ENCODE results near the gene RPTN. TPM values are rescaled to one million over a fixed set of nuclear protein-coding genes. Genes with fewer than 3 reads are reported as not detected.

The RPTN gene
- total RNA-seq, 1 experiment from 2014 or later = not detected

DNA sequence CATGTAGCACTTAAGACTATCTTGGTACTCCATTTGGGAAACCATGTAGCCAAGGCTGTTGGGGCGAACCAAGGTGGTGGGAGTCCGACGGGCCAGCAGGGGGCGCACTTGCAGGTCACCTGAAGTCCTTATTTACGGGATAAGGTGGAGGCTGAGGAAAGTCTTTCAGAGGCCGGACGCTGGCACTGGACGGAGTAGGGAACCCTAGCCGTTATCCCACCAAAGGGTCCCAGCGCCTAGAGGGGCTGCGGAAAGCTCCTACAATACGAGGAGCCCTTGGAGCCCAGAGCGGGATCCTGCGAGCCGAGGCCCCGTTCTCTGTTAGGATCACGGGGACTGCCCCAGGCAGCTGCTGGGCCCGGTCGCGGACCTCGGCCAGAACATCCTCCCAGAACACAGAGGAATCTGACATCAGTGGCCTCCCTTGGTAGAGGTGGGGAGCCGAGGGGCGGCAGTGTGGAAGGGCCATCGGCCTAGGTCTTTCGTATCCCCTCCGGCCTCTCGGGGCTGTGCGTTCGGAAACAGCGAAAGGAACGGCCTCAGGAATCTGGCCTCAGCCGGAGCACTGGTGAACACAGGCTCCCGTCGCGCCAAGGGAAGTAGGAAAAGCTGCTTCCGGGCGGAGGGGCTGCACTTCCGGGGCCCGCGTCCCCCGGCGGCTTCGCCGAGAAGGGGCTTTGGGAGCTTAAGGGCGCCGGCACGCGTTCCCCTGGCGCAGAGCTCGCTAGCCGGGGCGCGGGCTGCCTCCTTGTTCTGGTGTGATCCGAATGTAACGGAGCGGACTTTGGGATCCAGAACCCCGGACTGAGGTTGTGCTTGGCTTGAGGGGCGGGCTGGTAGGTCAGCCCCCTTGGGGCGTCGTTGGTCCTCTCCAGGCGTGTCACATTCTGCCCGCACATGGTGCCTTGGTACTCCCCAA lies 29.9 kb upstream of the RPTN start:
- H2BK5ac ChIP-seq (ENCODE audit: insufficient read length, low read length) = no peak overlapping the region
- no peak overlapping the region for H3K23ac ChIP-seq (ENCODE audit: insufficient read length, low read depth, low read length)
- no peaks in the 10 kb centered on the region for H3K79me2 ChIP-seq (ENCODE audit: insufficient read depth, low read length)
- Mint-ChIP-seq H3K27ac (no peak overlapping the region), H3K36me3 (ENCODE audit: insufficient read depth in 1 of 3, low read depth in 3 of 3) (peaks cover 0 to 3% (median 0%) of the 10 kb centered on the region in 3 experiments; a peak in 3 of 7 replicates), H3K4me3 (no peak overlapping the region), H3K9me3 (peaks cover 63 to 85% of the 10 kb centered on the region in 2 experiments), H3K27me3 (ENCODE audit: low read depth) (no peaks in the 10 kb centered on the region), H3K4me1 (no peaks in the 10 kb centered on the region)
- H3K9me3 ChIP-seq (ENCODE audit: control insufficient read depth, low read depth, low read length) = peaks cover 40% of the 10 kb centered on the region
- H2BK120ac ChIP-seq (ENCODE audit: low read depth, low read length, poor library complexity, severe bottlenecking) = no peak overlapping the region
- no peak overlapping the region for H2AK5ac ChIP-seq (ENCODE audit: insufficient read length, low read length)
- no peak overlapping the region for H3K4me2 ChIP-seq (ENCODE audit: insufficient read depth, insufficient read length, low read length)
- no peaks in the 10 kb centered on the region for H3K79me1 ChIP-seq (ENCODE audit: insufficient read depth, low read depth, low read length, poor library complexity, severe bottlenecking)
- peak; percentile 70 for DNase-seq
- no CpG with 5 or more reads among the region's 62 CpGs for whole genome bisulfite sequencing (ENCODE audit: extremely low coverage, insufficient read length, low lambda C conversion rate)
- no peak overlapping the region for H4K5ac ChIP-seq (ENCODE audit: insufficient read length, low read depth, low read length)
- no peaks in the 10 kb centered on the region for H3K27me3 ChIP-seq (ENCODE audit: insufficient read depth, low read length)
- H2AFZ ChIP-seq (ENCODE audit: low read length) = no peak overlapping the region
- H4K8ac ChIP-seq (replicated peaks; ENCODE audit: insufficient read length, low read depth, low read length) = no peak overlapping the region
- H3K4me1 ChIP-seq (ENCODE audit: insufficient read depth, low read length) = no peaks in the 10 kb centered on the region
- H3K56ac ChIP-seq (ENCODE audit: insufficient read length, low read depth, low read length) = no peak overlapping the region
- H3K18ac ChIP-seq (ENCODE audit: insufficient read length, low read depth, low read length) = no peak overlapping the region
- H3K4ac ChIP-seq (ENCODE audit: low read depth, low read length) = no peak overlapping the region
- H4K20me1 ChIP-seq (ENCODE audit: control insufficient read depth, insufficient read depth, insufficient read length) = no peaks in the 10 kb centered on the region
- no peak overlapping the region for H4K91ac ChIP-seq (ENCODE audit: insufficient read length, low read depth, low read length)
- H3K23me2 ChIP-seq (ENCODE audit: insufficient read length, low read depth, low read length, poor library complexity, severe bottlenecking) = no peaks in the 10 kb centered on the region
- H2BK15ac ChIP-seq (ENCODE audit: low read depth, low read length) = no peak overlapping the region
- no peak overlapping the region for H3T11ph ChIP-seq (ENCODE audit: low read length)
- TF ChIP-seq, protein P1, sequence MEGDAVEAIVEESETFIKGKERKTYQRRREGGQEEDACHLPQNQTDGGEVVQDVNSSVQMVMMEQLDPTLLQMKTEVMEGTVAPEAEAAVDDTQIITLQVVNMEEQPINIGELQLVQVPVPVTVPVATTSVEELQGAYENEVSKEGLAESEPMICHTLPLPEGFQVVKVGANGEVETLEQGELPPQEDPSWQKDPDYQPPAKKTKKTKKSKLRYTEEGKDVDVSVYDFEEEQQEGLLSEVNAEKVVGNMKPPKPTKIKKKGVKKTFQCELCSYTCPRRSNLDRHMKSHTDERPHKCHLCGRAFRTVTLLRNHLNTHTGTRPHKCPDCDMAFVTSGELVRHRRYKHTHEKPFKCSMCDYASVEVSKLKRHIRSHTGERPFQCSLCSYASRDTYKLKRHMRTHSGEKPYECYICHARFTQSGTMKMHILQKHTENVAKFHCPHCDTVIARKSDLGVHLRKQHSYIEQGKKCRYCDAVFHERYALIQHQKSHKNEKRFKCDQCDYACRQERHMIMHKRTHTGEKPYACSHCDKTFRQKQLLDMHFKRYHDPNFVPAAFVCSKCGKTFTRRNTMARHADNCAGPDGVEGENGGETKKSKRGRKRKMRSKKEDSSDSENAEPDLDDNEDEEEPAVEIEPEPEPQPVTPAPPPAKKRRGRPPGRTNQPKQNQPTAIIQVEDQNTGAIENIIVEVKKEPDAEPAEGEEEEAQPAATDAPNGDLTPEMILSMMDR (conservative IDR thresholded peaks at IDR 0.05) = peak; percentile 58; the same call in 2 of the 3 replicates
- no peak overlapping the region for H3K27ac ChIP-seq (ENCODE audit: insufficient read length, low read depth, low read length)
- no peak overlapping the region for H2BK12ac ChIP-seq (ENCODE audit: insufficient read length, low read depth, low read length)
- H3K9ac ChIP-seq (ENCODE audit: extremely low read depth, insufficient read length, low read length) = no peak overlapping the region
- H2BK20ac ChIP-seq (ENCODE audit: low read depth, low read length, poor library complexity, severe bottlenecking) = no peak overlapping the region
- no peak overlapping the region for H3K14ac ChIP-seq (ENCODE audit: insufficient read depth, low read length)

All from H9 (cell line).